Right lobe of liver (tissue), 4 donors: ENCODE data around the gene NBAS.

Experiments used
- POLR2A ChIP-seq: fragments of 450-650 bp; IDR thresholded peaks from one replicate; pipeline ENCODE4 v1.6.1; 2017; ENCODE audit warnings: antibody characterized with exemption, mild to moderate bottlenecking
- TF ChIP-seq, protein P1 (sequence below), 4 donors: fragments of 200-600 bp in 3 of 4; fragments of 450-650 bp in 1 of 4; IDR thresholded peaks; one replicate each; pipeline versions ENCODE4 v1.5.1 to v1.8.0; 2016 to 2022; ENCODE audit warnings: antibody characterized with exemption in 4 of 4, mild to moderate bottlenecking in 2 of 4
- donor health status: DM: no; HTN: no; CAD: no.
- donor health status: DM: no; HTN: no; CAD: no.
- donor health status: DM: no; HTN: yes; CAD: no.

DNA sequence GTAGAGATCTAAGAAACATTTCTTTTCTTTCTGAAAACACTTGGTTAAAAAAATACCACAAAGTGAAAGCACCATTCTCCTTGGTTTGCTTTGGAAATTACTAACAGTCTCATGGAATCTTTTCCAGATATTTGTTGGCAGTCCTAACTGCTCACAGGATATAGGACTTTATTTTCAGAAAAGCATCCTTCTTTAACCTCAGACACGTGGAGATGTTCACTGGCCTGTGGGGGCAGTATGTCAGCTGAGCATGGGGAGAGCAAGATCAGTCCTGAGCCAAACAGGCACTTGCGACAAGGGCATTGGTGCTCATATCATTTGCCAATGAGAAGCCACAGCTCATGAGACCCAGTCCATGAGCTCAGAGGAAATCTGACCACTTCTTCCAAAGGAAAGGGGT is 371.9 kb downstream of the NBAS start:
- TF ChIP-seq, protein P1, sequence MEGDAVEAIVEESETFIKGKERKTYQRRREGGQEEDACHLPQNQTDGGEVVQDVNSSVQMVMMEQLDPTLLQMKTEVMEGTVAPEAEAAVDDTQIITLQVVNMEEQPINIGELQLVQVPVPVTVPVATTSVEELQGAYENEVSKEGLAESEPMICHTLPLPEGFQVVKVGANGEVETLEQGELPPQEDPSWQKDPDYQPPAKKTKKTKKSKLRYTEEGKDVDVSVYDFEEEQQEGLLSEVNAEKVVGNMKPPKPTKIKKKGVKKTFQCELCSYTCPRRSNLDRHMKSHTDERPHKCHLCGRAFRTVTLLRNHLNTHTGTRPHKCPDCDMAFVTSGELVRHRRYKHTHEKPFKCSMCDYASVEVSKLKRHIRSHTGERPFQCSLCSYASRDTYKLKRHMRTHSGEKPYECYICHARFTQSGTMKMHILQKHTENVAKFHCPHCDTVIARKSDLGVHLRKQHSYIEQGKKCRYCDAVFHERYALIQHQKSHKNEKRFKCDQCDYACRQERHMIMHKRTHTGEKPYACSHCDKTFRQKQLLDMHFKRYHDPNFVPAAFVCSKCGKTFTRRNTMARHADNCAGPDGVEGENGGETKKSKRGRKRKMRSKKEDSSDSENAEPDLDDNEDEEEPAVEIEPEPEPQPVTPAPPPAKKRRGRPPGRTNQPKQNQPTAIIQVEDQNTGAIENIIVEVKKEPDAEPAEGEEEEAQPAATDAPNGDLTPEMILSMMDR (IDR thresholded peaks at IDR 0.05) = no peak
- TF ChIP-seq POLR2A = no peak
